Adrenal gland (tissue), 5 donors: ENCODE results near the gene MIPOL1.

ENCODE experiments used
- POLR2A ChIP-seq, 2 donors: fragments of 450-650 bp; IDR thresholded peaks; one replicate each; pipeline ENCODE4 v1.6.1; 2017; ENCODE audit warnings: antibody characterized with exemption in 2 of 2, mild to moderate bottlenecking in 2 of 2, moderate library complexity in 1 of 2
- TF ChIP-seq, protein P1 (sequence below), 6 experiments: fragments of 450-650 bp in 4 of 6; fragments of 200-600 bp in 2 of 6; sonication (generic) in 1 of 6; IDR thresholded peaks; 1 replicate in 5 of 6; 2 replicates in 1 of 6; pipeline versions ENCODE4 v1.5.1 to v1.8.0; 2016 to 2021; ENCODE audit warnings: antibody characterized with exemption in 6 of 6, mild to moderate bottlenecking in 2 of 6, moderate library complexity in 1 of 6
- donor health status: DM: no; HTN: no; CAD: no.

DNA sequence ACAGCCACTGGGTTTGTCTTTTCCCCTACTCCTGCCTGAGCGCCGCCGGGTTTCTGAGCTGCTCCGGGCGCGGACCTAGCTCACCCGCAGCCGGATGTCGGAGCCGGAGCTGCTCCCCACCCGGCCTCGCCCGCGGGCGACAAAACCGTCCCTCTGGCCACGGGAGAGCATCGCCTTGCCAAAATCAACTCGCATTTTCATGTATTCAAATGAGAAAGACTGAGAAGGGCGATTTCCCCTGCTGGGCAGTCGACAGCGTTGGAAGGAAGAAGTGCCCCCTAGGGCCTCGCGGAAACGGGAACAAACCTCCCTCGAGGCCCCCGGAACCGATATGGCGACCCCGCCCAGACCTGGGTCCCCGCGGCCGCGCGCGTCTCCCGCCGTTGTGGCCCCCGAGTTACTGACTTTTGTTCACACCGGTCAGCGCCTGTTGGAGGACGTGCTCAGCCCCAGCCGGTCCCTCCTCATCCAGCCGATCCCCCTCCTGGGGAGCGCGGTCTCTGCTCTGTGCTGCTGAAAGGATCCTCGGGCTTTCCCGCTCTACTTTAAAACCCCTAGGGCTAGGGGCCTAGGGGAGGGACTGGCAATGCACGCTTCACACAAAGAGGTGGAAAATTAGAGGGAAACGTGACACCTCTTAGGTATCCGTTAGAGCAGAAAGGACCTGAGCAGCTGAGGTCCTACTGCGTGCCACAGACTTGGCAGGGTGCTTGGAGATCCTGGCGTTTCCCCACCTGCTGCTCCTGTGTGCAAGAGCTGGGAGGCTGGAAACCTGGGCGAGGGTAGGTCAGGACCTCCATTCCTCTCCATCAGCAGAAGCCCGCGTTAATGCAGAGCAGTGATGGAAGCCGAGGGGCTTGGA lies 402.0 kb downstream of the MIPOL1 start:
- TF ChIP-seq, protein P1, sequence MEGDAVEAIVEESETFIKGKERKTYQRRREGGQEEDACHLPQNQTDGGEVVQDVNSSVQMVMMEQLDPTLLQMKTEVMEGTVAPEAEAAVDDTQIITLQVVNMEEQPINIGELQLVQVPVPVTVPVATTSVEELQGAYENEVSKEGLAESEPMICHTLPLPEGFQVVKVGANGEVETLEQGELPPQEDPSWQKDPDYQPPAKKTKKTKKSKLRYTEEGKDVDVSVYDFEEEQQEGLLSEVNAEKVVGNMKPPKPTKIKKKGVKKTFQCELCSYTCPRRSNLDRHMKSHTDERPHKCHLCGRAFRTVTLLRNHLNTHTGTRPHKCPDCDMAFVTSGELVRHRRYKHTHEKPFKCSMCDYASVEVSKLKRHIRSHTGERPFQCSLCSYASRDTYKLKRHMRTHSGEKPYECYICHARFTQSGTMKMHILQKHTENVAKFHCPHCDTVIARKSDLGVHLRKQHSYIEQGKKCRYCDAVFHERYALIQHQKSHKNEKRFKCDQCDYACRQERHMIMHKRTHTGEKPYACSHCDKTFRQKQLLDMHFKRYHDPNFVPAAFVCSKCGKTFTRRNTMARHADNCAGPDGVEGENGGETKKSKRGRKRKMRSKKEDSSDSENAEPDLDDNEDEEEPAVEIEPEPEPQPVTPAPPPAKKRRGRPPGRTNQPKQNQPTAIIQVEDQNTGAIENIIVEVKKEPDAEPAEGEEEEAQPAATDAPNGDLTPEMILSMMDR (IDR thresholded peaks at IDR 0.05) = no peak
- no peak for TF ChIP-seq POLR2A (IDR thresholded peaks at IDR 0.05)
